Hematopoietic multipotent progenitor cell treated with erythropoietin and hydrocortisone succinate and interleukin-3 and kit ligand, for 8 days (in vitro differentiated cells): Measurements from ENCODE around the gene CYTL1.
"Not testable (repeated sequence)": the region's sequence is repeated elsewhere in the genome, so short reads cannot be mapped to it uniquely, and the experiment has no call there.

ENCODE experiments used
- DNase-seq: peaks from one replicate; pipeline ENCODE4 v3.0.0-alpha.2; 2015

The CYTL1 gene

GRCh38 chr4:5019274-5019673 is at the start of gene CYTL1:
CYTL1 (minus strand) TSS chr4:5019458; CDS start chr4:5019445, 13 bp downstream.
- DNase-seq, result peak; percentile 41

GRCh38 chr4:5067908-5068307 is 48.6 kb upstream of the CYTL1 start:
- no peak for DNase-seq

GRCh38 chr4:5066968-5067367 is 47.7 kb upstream of the CYTL1 start:
- not testable (repeated sequence) for DNase-seq

- DNase-seq, result no peak
Measured at GRCh38 chr4:5066101-5066500, 46.8 kb upstream of the CYTL1 start.

GRCh38 chr4:5055411-5055810 is 36.2 kb upstream of the CYTL1 start:
- DNase-seq, result no peak

GRCh38 chr4:5054532-5054931 is 35.3 kb upstream of the CYTL1 start:
- no peak for DNase-seq

GRCh38 chr4:5052726-5053425 is 33.6 kb upstream of the CYTL1 start:
- DNase-seq, result no peak

- DNase-seq, result no peak
Measured at GRCh38 chr4:5052204-5052702, 33.0 kb upstream of the CYTL1 start.

GRCh38 chr4:5051278-5052203 is 32.3 kb upstream of the CYTL1 start, which contains the start of gene STK32B:
STK32B (plus strand) TSS chr4:5051480.
- DNase-seq, result peak; percentile 46

- DNase-seq, result peak; percentile 85
Measured at GRCh38 chr4:5050520-5051277, 31.4 kb upstream of the CYTL1 start.

- no peak for DNase-seq
Measured at GRCh38 chr4:5048721-5049120, 29.5 kb upstream of the CYTL1 start.

GRCh38 chr4:5045097-5045496 is 25.8 kb upstream of the CYTL1 start:
- DNase-seq, result peak; percentile 36

- no peak for DNase-seq
Measured at GRCh38 chr4:5044341-5044740, 25.1 kb upstream of the CYTL1 start.

- no peak for DNase-seq
Measured at GRCh38 chr4:5043579-5043978, 24.3 kb upstream of the CYTL1 start.

- DNase-seq, result peak; percentile 88
Measured at GRCh38 chr4:5041699-5042098, 22.4 kb upstream of the CYTL1 start.

GRCh38 chr4:5040856-5041620 is 21.8 kb upstream of the CYTL1 start:
- peak; percentile 55 for DNase-seq

GRCh38 chr4:5039800-5040199 is 20.5 kb upstream of the CYTL1 start:
- no peak for DNase-seq

- DNase-seq, result peak; percentile 90
Measured at GRCh38 chr4:5037553-5038551, 18.6 kb upstream of the CYTL1 start.

GRCh38 chr4:5036239-5036638 is 17.0 kb upstream of the CYTL1 start:
- DNase-seq, result peak; percentile 96

GRCh38 chr4:5034206-5034605 is 14.9 kb upstream of the CYTL1 start:
- DNase-seq, result no peak
